B cell (primary cell): ENCODE measurements around the gene CDC42BPG.

Source experiments
- EZH2 ChIP-seq: IDR thresholded peaks from 2 replicates; pipeline ENCODE4 v1.6.1; 2012; ENCODE audit warnings: borderline replicate concordance, low read depth, mild to moderate bottlenecking, moderate library complexity, low read length; ENCODE audit not compliant: insufficient read depth, poor library complexity, severe bottlenecking
- TF ChIP-seq, protein P1 (sequence below): fragments of 200-600 bp; IDR thresholded peaks from one replicate; pipeline ENCODE4 v1.8.0; 2022; ENCODE audit warnings: antibody characterized with exemption, mild to moderate bottlenecking

- TF ChIP-seq, protein P1, sequence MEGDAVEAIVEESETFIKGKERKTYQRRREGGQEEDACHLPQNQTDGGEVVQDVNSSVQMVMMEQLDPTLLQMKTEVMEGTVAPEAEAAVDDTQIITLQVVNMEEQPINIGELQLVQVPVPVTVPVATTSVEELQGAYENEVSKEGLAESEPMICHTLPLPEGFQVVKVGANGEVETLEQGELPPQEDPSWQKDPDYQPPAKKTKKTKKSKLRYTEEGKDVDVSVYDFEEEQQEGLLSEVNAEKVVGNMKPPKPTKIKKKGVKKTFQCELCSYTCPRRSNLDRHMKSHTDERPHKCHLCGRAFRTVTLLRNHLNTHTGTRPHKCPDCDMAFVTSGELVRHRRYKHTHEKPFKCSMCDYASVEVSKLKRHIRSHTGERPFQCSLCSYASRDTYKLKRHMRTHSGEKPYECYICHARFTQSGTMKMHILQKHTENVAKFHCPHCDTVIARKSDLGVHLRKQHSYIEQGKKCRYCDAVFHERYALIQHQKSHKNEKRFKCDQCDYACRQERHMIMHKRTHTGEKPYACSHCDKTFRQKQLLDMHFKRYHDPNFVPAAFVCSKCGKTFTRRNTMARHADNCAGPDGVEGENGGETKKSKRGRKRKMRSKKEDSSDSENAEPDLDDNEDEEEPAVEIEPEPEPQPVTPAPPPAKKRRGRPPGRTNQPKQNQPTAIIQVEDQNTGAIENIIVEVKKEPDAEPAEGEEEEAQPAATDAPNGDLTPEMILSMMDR, result no peak
- no peak for TF ChIP-seq EZH2
Observed at GRCh38 chr11:64854534-64855502, 10.4 kb upstream of the CDC42BPG start.
